ENCODE measurements around the gene SRMS.

DNA sequence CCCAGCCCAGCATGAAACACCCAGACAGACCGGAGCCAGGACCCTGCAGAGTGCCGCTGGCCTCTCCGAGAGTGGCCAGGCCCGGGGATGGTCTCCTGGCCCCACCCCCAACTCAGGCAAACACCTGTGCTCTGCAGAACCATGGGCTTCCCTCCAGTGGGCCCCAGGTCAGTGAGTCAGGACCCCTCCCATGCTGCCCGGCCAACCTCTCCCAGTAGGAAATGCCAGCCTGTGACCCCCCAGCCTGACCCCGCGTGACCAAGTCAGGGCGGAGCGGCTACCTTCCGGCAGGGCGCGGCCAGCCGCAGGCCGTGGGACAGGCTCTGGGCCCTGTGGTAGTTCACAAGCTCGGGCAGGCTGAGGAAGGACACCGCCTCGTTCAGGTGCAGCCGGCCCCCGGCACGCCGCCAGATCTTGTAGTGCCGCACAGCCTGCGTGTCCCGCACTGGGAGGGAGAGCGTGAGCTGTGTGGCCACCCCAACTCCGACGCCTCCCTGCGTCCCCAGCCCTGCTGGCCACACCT lies 13.6 kb downstream of the SRMS start:
- TF ChIP-seq, protein P1, sequence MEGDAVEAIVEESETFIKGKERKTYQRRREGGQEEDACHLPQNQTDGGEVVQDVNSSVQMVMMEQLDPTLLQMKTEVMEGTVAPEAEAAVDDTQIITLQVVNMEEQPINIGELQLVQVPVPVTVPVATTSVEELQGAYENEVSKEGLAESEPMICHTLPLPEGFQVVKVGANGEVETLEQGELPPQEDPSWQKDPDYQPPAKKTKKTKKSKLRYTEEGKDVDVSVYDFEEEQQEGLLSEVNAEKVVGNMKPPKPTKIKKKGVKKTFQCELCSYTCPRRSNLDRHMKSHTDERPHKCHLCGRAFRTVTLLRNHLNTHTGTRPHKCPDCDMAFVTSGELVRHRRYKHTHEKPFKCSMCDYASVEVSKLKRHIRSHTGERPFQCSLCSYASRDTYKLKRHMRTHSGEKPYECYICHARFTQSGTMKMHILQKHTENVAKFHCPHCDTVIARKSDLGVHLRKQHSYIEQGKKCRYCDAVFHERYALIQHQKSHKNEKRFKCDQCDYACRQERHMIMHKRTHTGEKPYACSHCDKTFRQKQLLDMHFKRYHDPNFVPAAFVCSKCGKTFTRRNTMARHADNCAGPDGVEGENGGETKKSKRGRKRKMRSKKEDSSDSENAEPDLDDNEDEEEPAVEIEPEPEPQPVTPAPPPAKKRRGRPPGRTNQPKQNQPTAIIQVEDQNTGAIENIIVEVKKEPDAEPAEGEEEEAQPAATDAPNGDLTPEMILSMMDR (IDR thresholded peaks at IDR 0.05): no peak
- TF ChIP-seq POLR2A (IDR thresholded peaks at IDR 0.05): no peak

Data from gastroesophageal sphincter (tissue), 3 donors.